ENCODE measurements around the gene SARS1.

The SARS1 gene

DNA sequence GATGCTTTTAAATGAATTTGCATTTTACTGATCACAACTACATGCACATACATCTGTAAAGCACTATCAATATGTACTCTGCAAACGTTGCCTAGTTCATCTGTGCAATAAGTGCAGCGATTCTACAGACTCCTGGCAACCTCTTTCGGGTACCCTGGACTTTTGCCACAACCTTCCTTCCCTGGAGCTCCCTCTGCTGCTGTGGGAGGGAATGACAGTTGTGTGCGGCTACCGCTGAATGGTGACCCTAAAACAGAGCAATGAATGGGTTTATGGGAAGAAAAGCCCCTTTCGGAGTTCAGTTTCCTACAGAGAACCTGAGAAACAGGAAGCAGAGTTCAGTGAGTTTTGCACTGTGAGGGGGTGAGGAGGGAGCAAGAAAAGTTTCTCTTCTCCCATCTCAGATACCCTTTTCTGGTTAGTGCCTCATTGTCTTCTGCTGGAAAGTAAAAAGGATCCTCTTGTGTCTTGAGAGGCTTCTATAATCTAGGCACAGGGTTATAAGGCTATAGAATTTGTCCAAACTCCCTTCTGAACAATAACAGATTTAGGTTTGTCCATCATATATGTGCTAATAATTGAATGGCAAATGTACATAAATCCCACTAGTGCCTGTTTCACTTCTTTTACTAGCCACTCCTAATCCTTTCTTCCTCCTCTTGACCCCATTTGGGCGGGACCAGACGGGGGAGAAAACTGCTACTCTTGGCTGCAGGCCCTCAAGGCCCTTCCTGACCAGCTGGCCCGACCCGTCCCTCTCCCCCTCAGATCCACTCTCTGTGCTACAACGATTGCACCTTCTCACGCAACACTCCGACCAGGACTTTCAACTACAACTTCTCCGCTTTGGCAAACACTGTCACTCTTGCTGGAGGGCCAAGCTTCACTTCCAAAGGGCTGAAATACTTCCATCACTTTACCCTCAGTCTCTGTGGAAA, 19.8 kb upstream of the SARS1 start:
- DNase-seq, result peak; percentile 61
- Histone ChIP-seq H3K79me2 (ENCODE audit: insufficient read depth, low read length) (no peaks in the 10 kb centered on the region), H3K4me1 (ENCODE audit: insufficient read depth, low read length) (no peaks in the 10 kb centered on the region), H3K9ac (ENCODE audit: low read depth, low read length) (no peak overlapping the region), H3K4me3 (ENCODE audit: low read depth in 1 of 2, low read length in 2 of 2) (no peak overlapping the region), H4K20me1 (ENCODE audit: insufficient read depth, low read length) (no peaks in the 10 kb centered on the region), H3K27ac (ENCODE audit: low read length) (no peak overlapping the region), H3K9me3 (ENCODE audit: insufficient read depth, low read length, severe bottlenecking) (no peaks in the 10 kb centered on the region), H3K27me3 (ENCODE audit: insufficient read depth, low read length, poor library complexity) (peaks cover 8% of the 10 kb centered on the region), H3K36me3 (ENCODE audit: insufficient read depth, low read length) (no peaks in the 10 kb centered on the region), H3K4me2 (ENCODE audit: insufficient read depth, low read length) (no peak overlapping the region), H2AFZ (ENCODE audit: low read depth, low read length) (no peak overlapping the region)
- peak; percentile 76; the same call in 2 of the 3 replicates for ATAC-seq (ENCODE audit: insufficient read depth, low read depth)
- no peak for TF ChIP-seq EZH2 (IDR thresholded peaks at IDR 0.05; ENCODE audit: borderline replicate concordance, low read depth, low read length, severe bottlenecking)
- TF ChIP-seq, protein P1, sequence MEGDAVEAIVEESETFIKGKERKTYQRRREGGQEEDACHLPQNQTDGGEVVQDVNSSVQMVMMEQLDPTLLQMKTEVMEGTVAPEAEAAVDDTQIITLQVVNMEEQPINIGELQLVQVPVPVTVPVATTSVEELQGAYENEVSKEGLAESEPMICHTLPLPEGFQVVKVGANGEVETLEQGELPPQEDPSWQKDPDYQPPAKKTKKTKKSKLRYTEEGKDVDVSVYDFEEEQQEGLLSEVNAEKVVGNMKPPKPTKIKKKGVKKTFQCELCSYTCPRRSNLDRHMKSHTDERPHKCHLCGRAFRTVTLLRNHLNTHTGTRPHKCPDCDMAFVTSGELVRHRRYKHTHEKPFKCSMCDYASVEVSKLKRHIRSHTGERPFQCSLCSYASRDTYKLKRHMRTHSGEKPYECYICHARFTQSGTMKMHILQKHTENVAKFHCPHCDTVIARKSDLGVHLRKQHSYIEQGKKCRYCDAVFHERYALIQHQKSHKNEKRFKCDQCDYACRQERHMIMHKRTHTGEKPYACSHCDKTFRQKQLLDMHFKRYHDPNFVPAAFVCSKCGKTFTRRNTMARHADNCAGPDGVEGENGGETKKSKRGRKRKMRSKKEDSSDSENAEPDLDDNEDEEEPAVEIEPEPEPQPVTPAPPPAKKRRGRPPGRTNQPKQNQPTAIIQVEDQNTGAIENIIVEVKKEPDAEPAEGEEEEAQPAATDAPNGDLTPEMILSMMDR (IDR thresholded peaks at IDR 0.05; ENCODE audit: borderline replicate concordance, extremely low read depth, low read length, poor library complexity, severe bottlenecking), result peak; percentile 72

DNA sequence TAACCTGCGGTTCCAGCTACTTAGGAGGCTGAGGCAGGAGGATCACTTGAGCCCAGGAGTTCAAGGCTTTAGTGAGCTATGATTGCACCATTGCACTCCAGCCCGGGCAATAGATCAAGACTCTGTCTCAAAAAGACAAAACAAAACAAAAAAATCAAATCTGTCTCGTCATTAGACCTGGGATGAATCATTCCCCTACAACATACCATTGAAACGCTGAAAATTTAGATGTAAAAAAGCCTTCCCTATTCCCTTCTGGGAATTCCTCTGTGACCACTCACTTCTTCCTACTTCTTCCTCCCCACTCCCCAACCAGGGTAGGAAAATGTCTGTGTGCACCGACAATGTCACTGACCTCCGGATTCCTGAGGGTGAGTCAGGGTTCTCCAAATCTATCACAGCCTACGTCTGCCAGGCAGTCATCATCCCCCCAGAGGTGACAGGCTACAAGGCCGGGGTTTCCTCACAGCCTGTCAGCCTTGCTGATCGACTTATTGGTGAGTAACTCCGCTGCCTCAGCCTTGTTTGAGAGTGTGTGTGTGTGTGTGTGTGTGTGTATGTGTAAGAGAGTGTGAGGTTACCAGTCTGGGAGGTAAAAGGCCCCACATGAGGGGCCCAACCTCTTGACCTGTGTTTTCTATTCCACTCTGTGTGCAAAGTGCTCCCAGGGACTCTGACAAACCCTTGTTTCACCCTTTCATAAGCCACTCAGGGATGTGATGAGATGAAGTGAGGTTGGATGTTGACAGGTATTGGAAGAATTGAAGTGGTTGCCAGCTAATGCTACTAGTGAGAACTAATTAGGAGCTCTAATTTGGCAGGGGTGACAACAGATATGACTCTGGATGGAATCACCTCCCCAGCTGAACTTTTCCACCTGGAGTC, 16.3 kb upstream of the SARS1 start:
- no peaks in the 10 kb centered on the region for H4K20me1 ChIP-seq (ENCODE audit: insufficient read depth, low read length)
- H3K79me2 ChIP-seq (ENCODE audit: insufficient read depth, low read length), result no peaks in the 10 kb centered on the region
- no peak overlapping the region for H3K4me3 ChIP-seq (ENCODE audit: low read depth in 1 of 2, low read length in 2 of 2)
- H3K9me3 ChIP-seq (ENCODE audit: insufficient read depth, low read length, severe bottlenecking), result no peaks in the 10 kb centered on the region
- no peak for ATAC-seq (ENCODE audit: insufficient read depth, low read depth)
- no peaks in the 10 kb centered on the region for H3K27me3 ChIP-seq (ENCODE audit: insufficient read depth, low read length, poor library complexity)
- no peak for DNase-seq
- H3K36me3 ChIP-seq (ENCODE audit: insufficient read depth, low read length), result no peaks in the 10 kb centered on the region
- no peak overlapping the region for H2AFZ ChIP-seq (ENCODE audit: low read depth, low read length)
- no peak overlapping the region for H3K9ac ChIP-seq (ENCODE audit: low read depth, low read length)
- H3K27ac ChIP-seq (ENCODE audit: low read length), result no peak overlapping the region
- peaks cover 7% of the 10 kb centered on the region; the same call in 1 of the 2 replicates for H3K4me1 ChIP-seq (ENCODE audit: insufficient read depth, low read length)
- no peak for TF ChIP-seq EZH2 (IDR thresholded peaks at IDR 0.05; ENCODE audit: borderline replicate concordance, low read depth, low read length, severe bottlenecking)
- TF ChIP-seq, protein P1 (IDR thresholded peaks at IDR 0.05; ENCODE audit: borderline replicate concordance, extremely low read depth, low read length, poor library complexity, severe bottlenecking), result no peak
- H3K4me2 ChIP-seq (ENCODE audit: insufficient read depth, low read length), result no peak overlapping the region

DNA sequence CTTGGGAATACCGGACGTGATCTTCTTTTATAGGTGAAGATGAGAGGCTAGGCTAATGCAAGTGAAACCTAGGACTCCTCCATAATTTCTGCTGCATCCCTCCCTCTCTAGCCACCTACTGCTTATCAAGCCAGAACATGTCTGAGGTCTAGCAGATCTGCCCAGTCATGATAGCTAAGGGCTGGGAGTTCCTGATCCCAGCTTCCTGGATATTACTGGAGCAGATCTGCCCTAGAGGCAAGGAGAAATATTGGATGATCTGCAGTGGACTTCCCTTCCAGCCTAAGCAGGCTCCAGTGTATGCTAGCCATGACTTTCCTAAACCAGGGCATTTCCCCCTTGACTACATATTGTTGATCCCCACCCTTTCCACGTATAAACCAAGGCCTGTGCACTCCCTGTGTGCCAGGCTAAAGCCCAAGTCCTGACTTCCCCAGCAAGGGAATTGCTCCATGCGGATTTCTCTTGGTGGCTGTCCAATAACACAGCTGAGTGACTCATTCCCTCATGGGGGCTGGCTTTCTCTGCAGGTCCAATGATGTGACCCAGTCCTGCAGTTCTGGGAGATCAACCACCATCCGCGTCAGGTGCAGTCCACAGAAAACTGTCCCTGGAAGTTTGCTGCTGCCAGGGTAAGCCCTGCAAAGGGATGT, 15.5 kb upstream of the SARS1 start:
- no peak overlapping the region for H2AFZ ChIP-seq (ENCODE audit: low read depth, low read length)
- H3K4me3 ChIP-seq (ENCODE audit: low read depth in 1 of 2, low read length in 2 of 2), result no peak overlapping the region
- H3K4me1 ChIP-seq (ENCODE audit: insufficient read depth, low read length), result peaks cover 7% of the 10 kb centered on the region; the same call in 1 of the 2 replicates
- H3K4me2 ChIP-seq (ENCODE audit: insufficient read depth, low read length), result no peak overlapping the region
- H3K79me2 ChIP-seq (ENCODE audit: insufficient read depth, low read length), result no peaks in the 10 kb centered on the region
- no peaks in the 10 kb centered on the region for H3K36me3 ChIP-seq (ENCODE audit: insufficient read depth, low read length)
- no peak overlapping the region for H3K9ac ChIP-seq (ENCODE audit: low read depth, low read length)
- H3K9me3 ChIP-seq (ENCODE audit: insufficient read depth, low read length, severe bottlenecking), result no peaks in the 10 kb centered on the region
- H3K27ac ChIP-seq (ENCODE audit: low read length), result no peak overlapping the region
- ATAC-seq (ENCODE audit: insufficient read depth, low read depth) (no peak), DNase-seq (no peak)
- H4K20me1 ChIP-seq (ENCODE audit: insufficient read depth, low read length), result no peaks in the 10 kb centered on the region
- H3K27me3 ChIP-seq (ENCODE audit: insufficient read depth, low read length, poor library complexity), result no peaks in the 10 kb centered on the region
- TF ChIP-seq, protein P1 (IDR thresholded peaks at IDR 0.05; ENCODE audit: borderline replicate concordance, extremely low read depth, low read length, poor library complexity, severe bottlenecking), result no peak
- TF ChIP-seq EZH2 (IDR thresholded peaks at IDR 0.05; ENCODE audit: borderline replicate concordance, low read depth, low read length, severe bottlenecking), result no peak

Data from DND-41 (cell line).